Stimulated activated CD8-positive, alpha-beta memory T cell treated with anti-CD3 and anti-CD28 coated beads, Interleukin-2, amount 100 ng/mL, for 1 hour (primary cell): Measurements from ENCODE around the gene MTM1.

Experiments
- DNase-seq, 2 donors: peaks; one replicate each; pipeline ENCODE4 v3.0.0-alpha.2; 2020; ENCODE audit warnings: low read depth in 2 of 2

The MTM1 gene

GRCh38 chrX:150548684-150549083 is 19.7 kb upstream of the MTM1 start:
- DNase-seq, result no peak

- DNase-seq, result no peak
Measured at GRCh38 chrX:150551963-150552362, 16.5 kb upstream of the MTM1 start.

- DNase-seq, result no peak
Measured at GRCh38 chrX:150558424-150558823, 10.0 kb upstream of the MTM1 start.

- no peak for DNase-seq
Measured at GRCh38 chrX:150564838-150565237, 3.6 kb upstream of the MTM1 start.

DNA sequence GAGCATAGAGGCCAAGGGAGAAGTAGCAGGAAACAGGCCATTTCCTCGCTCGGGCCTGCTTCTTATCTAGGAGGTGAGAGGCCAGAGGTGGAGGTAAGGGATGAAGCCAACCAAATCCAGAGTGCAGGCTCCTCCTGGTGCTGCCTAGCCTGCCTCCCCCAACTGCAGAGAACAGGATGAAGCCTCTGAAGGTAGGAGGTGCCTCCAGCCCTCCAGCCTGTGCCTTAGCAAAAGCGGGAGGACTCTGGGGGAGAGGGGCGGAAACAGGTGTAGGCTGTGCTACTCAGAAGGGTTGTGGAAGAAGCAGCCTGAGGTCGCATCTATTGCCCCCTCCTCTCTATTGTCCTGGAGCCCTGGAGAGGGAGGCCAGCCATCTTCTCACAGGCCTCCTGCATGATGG is 2.9 kb upstream of the MTM1 start:
- no peak for DNase-seq

- no peak for DNase-seq
Measured at GRCh38 chrX:150566734-150567182, 1.7 kb upstream of the MTM1 start.

DNA sequence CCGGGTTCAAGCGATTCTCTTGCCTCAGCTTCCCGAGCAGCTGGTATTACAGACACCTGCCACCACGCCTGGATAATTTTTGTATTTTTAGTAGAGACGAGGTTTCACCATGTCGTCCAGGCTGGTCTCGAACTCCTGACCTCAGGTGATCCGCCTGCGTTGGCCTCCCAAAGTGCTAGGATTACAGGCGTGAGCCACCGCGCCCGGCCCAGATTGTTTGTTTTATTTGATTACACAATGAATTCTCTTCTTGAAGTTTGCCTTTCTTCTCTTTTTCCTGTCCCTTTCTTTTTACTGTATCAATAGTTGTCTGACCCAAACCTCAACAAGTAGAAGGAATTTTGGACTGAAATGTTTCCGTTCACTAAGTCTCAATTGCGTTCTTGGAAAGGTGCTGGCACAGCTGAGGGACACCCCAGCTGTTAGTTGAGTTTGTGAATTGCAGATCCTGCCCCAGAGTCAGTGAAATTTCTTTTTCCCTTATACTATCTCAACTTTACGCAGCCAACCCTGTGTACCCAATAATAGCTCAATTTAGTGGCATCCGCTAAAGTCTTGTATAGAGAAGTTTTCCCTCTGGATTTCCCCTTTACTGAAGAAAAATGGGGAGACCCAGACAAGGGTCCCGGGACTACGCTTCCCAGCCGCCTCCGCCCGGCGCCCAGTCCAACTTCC is 639 bp upstream of the MTM1 start:
- no peak for DNase-seq

- no peak for DNase-seq
Measured at GRCh38 chrX:150569155-150569477, 695 bp downstream of the MTM1 start.

- no peak for DNase-seq
Measured at GRCh38 chrX:150570512-150570911, 2.1 kb downstream of the MTM1 start.

- no peak for DNase-seq
Measured at GRCh38 chrX:150572206-150572605, 3.8 kb downstream of the MTM1 start.

DNA sequence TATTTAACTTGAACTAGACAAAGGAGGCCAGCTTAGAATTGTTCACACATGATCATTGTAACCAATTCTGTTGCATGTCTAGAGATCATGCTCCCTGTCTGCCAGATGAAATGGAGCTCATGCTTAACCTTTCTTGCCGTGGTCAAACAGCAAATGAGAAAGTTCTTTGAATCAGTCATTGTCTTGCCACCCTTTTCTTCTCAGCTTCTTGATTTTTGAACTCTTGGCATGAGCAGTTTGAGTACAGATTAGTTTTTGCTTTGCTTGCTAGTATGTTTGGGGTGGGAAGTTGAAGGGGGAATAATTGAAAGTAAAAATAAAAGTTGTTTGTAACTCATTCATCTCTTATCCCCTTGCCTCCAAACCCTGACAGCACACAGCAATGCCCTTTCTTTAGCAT is 4.7 kb downstream of the MTM1 start:
- no peak for DNase-seq

GRCh38 chrX:150573702-150574101 is 5.3 kb downstream of the MTM1 start:
- DNase-seq, result no peak

- DNase-seq, result no peak
Measured at GRCh38 chrX:150574559-150575418, 6.4 kb downstream of the MTM1 start.

DNA sequence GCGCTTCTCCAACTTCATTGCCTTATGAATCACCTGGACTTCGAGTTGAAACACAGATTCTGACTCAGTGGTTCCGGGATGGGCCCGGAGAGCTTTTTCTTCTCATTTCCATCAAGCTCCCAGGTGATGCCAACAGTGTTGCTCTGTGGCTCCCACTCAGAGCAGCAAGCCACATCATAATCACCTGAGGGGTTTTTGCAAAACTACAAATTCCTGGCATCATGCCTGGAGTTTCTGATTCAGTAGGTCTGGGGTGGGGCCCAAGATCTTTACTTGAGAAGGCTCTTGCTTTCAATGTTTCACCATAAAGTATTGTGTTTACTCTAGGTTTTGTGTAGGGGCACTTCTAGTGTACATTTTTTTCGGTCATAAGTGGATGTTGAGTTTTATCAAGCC is 7.0 kb downstream of the MTM1 start:
- DNase-seq, result peak in 1 of 2 donors; percentile 24

DNA sequence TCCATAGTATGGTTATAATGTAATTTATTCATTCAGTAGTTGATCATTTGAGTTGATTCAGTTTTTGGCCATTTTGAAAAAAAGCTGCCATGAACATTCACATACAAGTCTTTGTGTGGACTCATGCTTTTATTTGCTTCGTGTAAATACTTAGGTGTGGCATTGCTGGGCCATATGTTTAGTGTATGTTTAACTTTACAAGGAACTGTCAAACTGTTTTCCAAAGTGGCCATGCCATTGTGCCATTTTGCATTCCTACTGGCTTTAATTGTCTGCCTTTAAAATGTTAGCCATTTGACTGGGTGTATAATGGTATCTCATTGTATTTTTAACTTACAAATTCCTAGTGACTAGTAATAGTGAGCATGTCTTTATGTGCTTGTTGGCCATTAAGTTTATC is 8.8 kb downstream of the MTM1 start:
- no peak for DNase-seq

DNA sequence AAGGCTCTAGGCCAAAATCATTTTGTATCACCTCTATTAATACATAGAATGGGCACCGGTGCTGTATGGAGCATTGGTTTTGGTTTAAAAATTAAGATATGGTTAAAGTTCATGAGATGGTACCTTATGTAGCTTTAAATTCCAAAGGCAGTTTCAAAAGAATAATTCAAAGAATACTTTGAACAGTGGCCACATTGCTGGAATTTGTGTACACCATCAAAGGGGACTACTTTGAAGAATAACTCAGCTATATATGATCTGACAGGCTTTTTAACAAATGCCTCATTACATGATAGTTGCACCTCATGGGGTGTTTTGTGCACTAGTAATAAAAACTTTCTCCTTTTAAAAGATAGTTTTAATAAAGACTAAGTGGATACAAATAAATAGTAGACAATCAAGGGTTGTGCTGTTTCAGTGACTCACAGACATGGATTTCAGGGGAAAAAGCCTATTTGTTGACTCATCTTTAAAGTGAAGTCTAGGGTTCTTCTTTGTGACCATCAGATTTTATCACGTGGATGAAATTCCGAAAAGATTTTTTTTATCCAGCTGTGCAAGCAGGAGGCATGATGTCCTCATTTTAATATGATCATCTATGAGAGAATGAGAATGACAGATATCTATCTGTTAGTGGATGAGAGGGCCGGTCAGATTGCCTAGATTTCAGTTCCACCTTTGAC is 12.8 kb downstream of the MTM1 start:
- DNase-seq, result no peak

- no peak for DNase-seq
Measured at GRCh38 chrX:150582338-150582948, 14.0 kb downstream of the MTM1 start.

- DNase-seq, result peak in 1 of 2 donors; percentile 34
Measured at GRCh38 chrX:150587585-150588503, 19.4 kb downstream of the MTM1 start.

DNA sequence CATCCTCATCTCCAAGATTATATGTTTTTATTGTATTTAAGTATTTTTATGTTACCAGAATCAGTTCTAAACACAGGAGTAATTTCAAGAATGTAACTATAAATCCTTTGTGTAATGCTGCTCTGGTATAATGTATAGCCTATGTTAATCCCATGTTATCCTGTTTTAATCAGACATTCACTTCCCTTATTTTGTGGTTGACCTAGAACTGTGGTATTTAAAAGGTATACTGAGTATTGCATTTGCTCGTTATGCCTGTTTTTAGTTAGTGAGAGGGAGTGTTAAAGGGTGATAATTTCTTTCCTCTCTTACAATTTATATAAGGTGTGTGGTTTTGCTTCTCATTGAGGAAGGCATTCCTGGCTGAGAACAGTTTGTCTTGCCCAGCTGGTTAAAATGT is 26.2 kb downstream of the MTM1 start:
- DNase-seq, result no peak

GRCh38 chrX:150599226-150599625 is 30.8 kb downstream of the MTM1 start:
- DNase-seq, result no peak

GRCh38 chrX:150602296-150602695 is 33.9 kb downstream of the MTM1 start:
- no peak for DNase-seq
